T-helper 22 cell (primary cell): Measurements from ENCODE around the gene ACHE.
"Not testable (repeated sequence)": the region's sequence is repeated elsewhere in the genome, so short reads cannot be mapped to it uniquely, and the experiment has no call there.

Experiments
- DNase-seq: peaks from one replicate; pipeline ENCODE4 v3.0.0-alpha.2; 2020; ENCODE audit warnings: low read depth

The ACHE gene

GRCh38 chr7:100895701-100895955 lies at the start of gene ACHE:
TSS of gene ACHE (minus strand) at chr7:100895888. CDS start at chr7:100894232, 1,656 bp downstream.
- no peak for DNase-seq

GRCh38 chr7:100944138-100944537 lies 48.5 kb upstream of the ACHE start:
- no peak for DNase-seq

GRCh38 chr7:100943693-100944092 lies 48.0 kb upstream of the ACHE start:
- no peak for DNase-seq

GRCh38 chr7:100942045-100942774 lies 46.5 kb upstream of the ACHE start:
- DNase-seq = no peak

- not testable (repeated sequence) for DNase-seq
Observed at GRCh38 chr7:100936167-100936566, 40.5 kb upstream of the ACHE start.

- DNase-seq = not testable (repeated sequence)
Observed at GRCh38 chr7:100935381-100935780, 39.7 kb upstream of the ACHE start.

GRCh38 chr7:100933734-100934133 lies 38.0 kb upstream of the ACHE start:
- DNase-seq = no peak

- no peak for DNase-seq
Observed at GRCh38 chr7:100929808-100930174, 34.1 kb upstream of the ACHE start.

- DNase-seq = not testable (repeated sequence)
Observed at GRCh38 chr7:100923616-100924015, 27.9 kb upstream of the ACHE start.

GRCh38 chr7:100921039-100921438 lies 25.4 kb upstream of the ACHE start:
- no peak for DNase-seq

- not testable (repeated sequence) for DNase-seq
Observed at GRCh38 chr7:100919779-100920437, 24.2 kb upstream of the ACHE start.

GRCh38 chr7:100919335-100919734 lies 23.6 kb upstream of the ACHE start:
- DNase-seq = not testable (repeated sequence)

- no peak for DNase-seq
Observed at GRCh38 chr7:100914879-100915447, 19.3 kb upstream of the ACHE start.

GRCh38 chr7:100914208-100914878 lies 18.7 kb upstream of the ACHE start:
- no peak for DNase-seq

- no peak for DNase-seq
Observed at GRCh38 chr7:100911484-100911883, 15.8 kb upstream of the ACHE start.

GRCh38 chr7:100910443-100910842 lies 14.8 kb upstream of the ACHE start:
- DNase-seq = not testable (repeated sequence)

GRCh38 chr7:100908512-100908911 lies 12.8 kb upstream of the ACHE start:
- no peak for DNase-seq

- DNase-seq = no peak
Observed at GRCh38 chr7:100902638-100903037, 7.0 kb upstream of the ACHE start.

GRCh38 chr7:100901921-100902332 lies 6.2 kb upstream of the ACHE start:
- DNase-seq = no peak

GRCh38 chr7:100900978-100901377 lies 5.3 kb upstream of the ACHE start:
- no peak for DNase-seq

- DNase-seq = no peak
Observed at GRCh38 chr7:100899432-100899831, 3.7 kb upstream of the ACHE start.

- no peak for DNase-seq
Observed at GRCh38 chr7:100897772-100898454, 2.2 kb upstream of the ACHE start.
